Breast epithelium (tissue), 4 donors: ENCODE results near the gene TMEM38A. TPM values are rescaled to one million over a fixed set of nuclear protein-coding genes. Genes with fewer than 3 reads are reported as not detected.
"Not testable (repeated sequence)": the region's sequence is repeated elsewhere in the genome, so short reads cannot be mapped to it uniquely, and the experiment has no call there.

Source experiments
- DNase-seq, 2 donors: peaks; one replicate each; pipeline ENCODE4 v3.0.0-alpha.2; 2019; ENCODE audit warnings: low spot score in 2 of 2
- H3K27ac ChIP-seq, 2 donors: fragments of 200-600 bp; sonication (generic) in 1 of 2; one replicate each; pipeline ENCODE4 v1.5.1; 2016 to 2019; ENCODE audit warnings: mild to moderate bottlenecking in 1 of 2
- H3K27me3 ChIP-seq, 2 donors: fragments of 200-600 bp; sonication (generic) in 1 of 2; one replicate each; pipeline versions ENCODE4 v1.5.1 to v1.6.0; 2017 to 2019; ENCODE audit warnings: control low read depth in 1 of 2, mild to moderate bottlenecking in 1 of 2
- H3K36me3 ChIP-seq: fragments of 200-600 bp; one replicate; pipeline ENCODE4 v1.5.1; 2019
- H3K4me1 ChIP-seq, 2 donors: fragments of 200-600 bp; sonication (generic); one replicate each; pipeline ENCODE4 v1.5.1; 2016 to 2019; ENCODE audit warnings: control low read depth in 1 of 2
- H3K4me3 ChIP-seq, 3 donors: fragments of 200-600 bp; sonication (generic); 1 replicate in 2 of 3; 2 replicates in 1 of 3; pipeline ENCODE4 v1.5.1; 2016 to 2019; ENCODE audit warnings: mild to moderate bottlenecking in 3 of 3, moderate library complexity in 2 of 3
- H3K9me3 ChIP-seq, 2 donors: fragments of 200-600 bp; sonication (generic) in 1 of 2; one replicate each; pipeline ENCODE4 v1.5.1; 2016 to 2019; ENCODE audit warnings: control low read depth in 1 of 2
- CTCF ChIP-seq, 3 donors: fragments of 450-650 bp; IDR thresholded peaks; one replicate each; pipeline ENCODE4 v1.5.1; 2016 to 2017; ENCODE audit warnings: antibody characterized with exemption in 3 of 3, mild to moderate bottlenecking in 3 of 3, moderate library complexity in 3 of 3
- POLR2A ChIP-seq: fragments of 450-650 bp; IDR thresholded peaks from one replicate; pipeline ENCODE4 v1.6.1; 2016; ENCODE audit warnings: antibody characterized with exemption, mild to moderate bottlenecking, moderate library complexity
- POLR2AphosphoS5 ChIP-seq, 3 donors: sonication (generic); formaldehyde crosslinking; IDR thresholded peaks; one replicate each; pipeline ENCODE4 v1.6.1; 2017; ENCODE audit warnings: antibody characterized with exemption in 3 of 3
- intact Hi-C: fragments of 100-400 bp; cut with DNase I; formaldehyde crosslinking; loops from one replicate; pipeline ENCODE4 v1.15.1; 2023; ENCODE audit warnings: low total_unique reads
- total RNA-seq, 3 donors: library from RNA; depleted of rRNA; stranded (reverse); fragments of >200 nt; gene quantifications; one replicate each; pipeline ENCODE4 v1.1.0, GENCODE V29; 2016

TMEM38A gene
- total RNA-seq, 3 donors from 2014 or later, result 2.9 to 5.0 (median 3.1) TPM

GRCh38 chr19:16649734-16650133 is 11.2 kb upstream of the TMEM38A start:
- no peak overlapping the region for H3K4me3 ChIP-seq
- no peaks in the 10 kb centered on the region for H3K4me1 ChIP-seq
- no peak overlapping the region for H3K27ac ChIP-seq
- no peaks in the 10 kb centered on the region for H3K27me3 ChIP-seq
- no peaks in the 10 kb centered on the region for H3K9me3 ChIP-seq
- DNase-seq, result no peak
- H3K36me3 ChIP-seq, result peaks cover 6% of the 10 kb centered on the region
- no peak for TF ChIP-seq POLR2AphosphoS5 (IDR thresholded peaks at IDR 0.05)
- intact Hi-C loops, result no loop called here

GRCh38 chr19:16650821-16651220 is 10.1 kb upstream of the TMEM38A start:
- no peak for DNase-seq
- H3K9me3 ChIP-seq, result no peaks in the 10 kb centered on the region
- H3K4me3 ChIP-seq, result no peak overlapping the region
- no peaks in the 10 kb centered on the region for H3K4me1 ChIP-seq
- no peak overlapping the region for H3K27ac ChIP-seq
- H3K27me3 ChIP-seq, result no peaks in the 10 kb centered on the region
- no peak for TF ChIP-seq POLR2AphosphoS5 (IDR thresholded peaks at IDR 0.05)
- TF ChIP-seq CTCF (IDR thresholded peaks at IDR 0.05), result no peak
- TF ChIP-seq POLR2A, result no peak
- intact Hi-C loops, result no loop called here
- peaks cover 6% of the 10 kb centered on the region for H3K36me3 ChIP-seq

DNA sequence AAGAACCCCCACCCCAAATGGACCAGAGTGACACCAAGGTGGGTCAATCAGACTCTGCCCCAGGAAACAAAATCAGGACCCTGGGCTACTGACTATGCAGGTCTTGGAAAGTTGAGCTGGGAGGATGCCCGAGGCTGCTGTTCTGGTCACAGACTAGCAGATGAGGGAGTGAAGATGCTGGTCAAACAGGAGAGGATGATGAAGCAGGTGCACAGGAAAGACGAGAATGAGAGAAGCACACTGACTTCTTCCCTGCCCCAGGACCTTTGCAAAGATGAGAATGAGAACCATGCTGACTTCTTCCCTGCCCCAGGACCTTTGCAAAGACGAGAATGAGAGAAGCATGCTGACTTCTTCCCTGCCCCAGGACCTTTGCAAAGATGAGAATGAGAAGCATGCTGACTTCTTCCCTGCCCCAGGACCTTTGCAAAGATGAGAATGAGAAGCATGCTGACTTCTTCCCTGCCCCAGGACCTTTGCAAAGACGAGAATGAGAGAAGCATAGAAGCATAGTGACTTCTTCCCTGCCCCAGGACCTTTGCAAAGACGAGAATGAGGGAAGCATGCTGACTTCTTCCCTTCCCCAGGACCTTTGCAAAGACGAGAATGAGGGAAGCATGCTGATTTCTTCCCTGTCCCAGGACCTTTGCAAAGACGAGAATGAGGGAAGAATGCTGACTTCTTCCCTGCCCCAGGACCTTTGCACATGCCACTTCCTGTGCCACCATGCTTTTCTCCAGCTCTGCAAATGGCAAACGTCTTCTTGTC is 9.3 kb upstream of the TMEM38A start:
- not testable (repeated sequence) for H3K4me3 ChIP-seq, H3K36me3 ChIP-seq

DNA sequence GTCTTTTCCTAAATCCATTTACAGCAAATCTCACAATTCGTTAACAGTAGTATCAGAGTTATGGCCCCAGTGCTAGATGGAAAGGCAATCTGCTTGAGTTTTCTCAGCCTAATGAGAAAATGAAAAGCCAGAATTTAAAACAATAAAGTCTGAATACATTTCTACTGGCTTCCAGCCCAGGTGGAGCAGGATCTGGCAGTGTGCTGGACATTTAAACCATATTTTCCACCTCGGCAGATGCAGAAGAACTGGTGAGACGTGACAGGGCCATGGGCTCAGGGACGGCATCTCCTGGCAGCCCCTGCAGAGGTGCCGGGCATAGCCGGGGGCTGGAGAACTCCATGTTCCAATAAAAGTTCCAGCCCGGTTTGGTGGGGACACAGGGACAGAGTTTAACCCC is 8.1 kb upstream of the TMEM38A start:
- no peak for DNase-seq
- Histone ChIP-seq H3K9me3 (no peaks in the 10 kb centered on the region), H3K4me1 (no peaks in the 10 kb centered on the region), H3K4me3 (no peak overlapping the region), H3K27ac (no peak overlapping the region), H3K27me3 (no peaks in the 10 kb centered on the region), H3K36me3 (peaks cover 6% of the 10 kb centered on the region)
- intact Hi-C loops, result no loop called here
- no peak for TF ChIP-seq POLR2AphosphoS5 (IDR thresholded peaks at IDR 0.05)
- TF ChIP-seq CTCF (IDR thresholded peaks at IDR 0.05), result no peak
- no peak for TF ChIP-seq POLR2A

More for the DNA sequence above, 9.3 kb upstream of the TMEM38A start:
- H3K9me3 ChIP-seq, H3K4me1 ChIP-seq, H3K27ac ChIP-seq, H3K27me3 ChIP-seq, DNase-seq, intact Hi-C loops: not testable (repeated sequence)

DNA sequence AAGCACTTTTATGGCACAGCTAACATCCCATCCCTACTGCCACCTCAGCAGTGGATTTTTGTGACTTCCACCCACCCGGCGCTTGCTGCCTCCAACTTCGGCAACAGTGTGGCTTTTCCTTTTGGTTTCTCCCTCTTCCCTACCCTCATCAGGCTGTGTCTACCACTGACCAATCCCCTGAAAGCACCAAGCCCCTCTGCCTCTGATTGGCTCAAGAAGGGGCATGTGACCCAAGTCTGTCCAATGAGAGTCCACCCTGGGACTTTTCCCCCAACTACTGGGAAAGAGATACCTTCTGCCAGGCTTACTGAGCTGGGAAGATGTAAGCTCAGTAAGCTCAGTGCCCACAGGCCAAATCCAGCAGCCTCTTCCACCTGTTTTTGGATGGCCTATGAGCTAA is 6.8 kb upstream of the TMEM38A start:
- intact Hi-C loops, result no loop called here
- Histone ChIP-seq H3K4me1 (peaks cover 0 to 9% of the 10 kb centered on the region in 2 donors), H3K9me3 (no peaks in the 10 kb centered on the region), H3K4me3 (no peak overlapping the region), H3K27ac (no peak overlapping the region), H3K27me3 (no peaks in the 10 kb centered on the region), H3K36me3 (peaks cover 6% of the 10 kb centered on the region)
- TF ChIP-seq CTCF (IDR thresholded peaks at IDR 0.05), result no peak
- no peak for TF ChIP-seq POLR2A
- no peak for TF ChIP-seq POLR2AphosphoS5 (IDR thresholded peaks at IDR 0.05)
- DNase-seq, result no peak

GRCh38 chr19:16654627-16655026 is 6.3 kb upstream of the TMEM38A start:
- Histone ChIP-seq H3K27ac (no peak overlapping the region), H3K9me3 (no peaks in the 10 kb centered on the region), H3K4me3 (no peak overlapping the region), H3K36me3 (peaks cover 6% of the 10 kb centered on the region), H3K4me1 (peaks cover 0 to 9% of the 10 kb centered on the region in 2 donors), H3K27me3 (no peaks in the 10 kb centered on the region)
- no peak for DNase-seq
- TF ChIP-seq POLR2AphosphoS5 (IDR thresholded peaks at IDR 0.05), result no peak
- intact Hi-C loops, result no loop called here
